Esophagus muscularis mucosa (tissue), 4 donors: ENCODE measurements around the gene ADCY1. TPM values are rescaled to one million over a fixed set of nuclear protein-coding genes. Genes with fewer than 3 reads are reported as not detected.
A peak's percentile ranks its signal among the peaks of the same experiment; 100 is the strongest.

Experiments used
- DNase-seq: peaks from one replicate; pipeline ENCODE4 v3.0.0-alpha.2; 2017; ENCODE audit errors: extremely low spot score
- H3K27ac ChIP-seq, 4 donors: fragments of 200-600 bp; sonication (generic); replicated peaks in 1 of 4; 1 replicate in 3 of 4; 2 replicates in 1 of 4; pipeline ENCODE4 v1.5.1; 2016 to 2019; ENCODE audit warnings: mild to moderate bottlenecking in 1 of 4
- H3K27me3 ChIP-seq, 4 donors: fragments of 200-600 bp; sonication (generic); one replicate each; pipeline versions ENCODE4 v1.5.1 to v1.6.0; 2016 to 2019
- H3K36me3 ChIP-seq, 4 donors: fragments of 200-600 bp; sonication (generic); one replicate each; pipeline ENCODE4 v1.5.1; 2016 to 2019
- H3K4me1 ChIP-seq, 4 donors: fragments of 200-600 bp; sonication (generic); one replicate each; pipeline ENCODE4 v1.5.1; 2016 to 2019
- H3K4me3 ChIP-seq, 4 donors: fragments of 200-600 bp; sonication (generic); 1 replicate in 2 of 4; 2 replicates in 2 of 4; pipeline ENCODE4 v1.5.1; 2016 to 2019; ENCODE audit warnings: mild to moderate bottlenecking in 4 of 4, moderate library complexity in 1 of 4
- H3K9me3 ChIP-seq, 4 donors: fragments of 200-600 bp; sonication (generic); 1 replicate in 3 of 4; 2 replicates in 1 of 4; pipeline ENCODE4 v1.5.1; 2016 to 2019
- CTCF ChIP-seq, 3 experiments: fragments of 200-600 bp in 2 of 3; fragments of 450-650 bp in 1 of 3; sonication (generic) in 2 of 3; IDR thresholded peaks; one replicate each; pipeline ENCODE4 v1.5.1; 2017 to 2019; ENCODE audit warnings: antibody characterized with exemption in 3 of 3, mild to moderate bottlenecking in 2 of 3, moderate library complexity in 1 of 3
- EP300 ChIP-seq: sonication (generic); formaldehyde crosslinking; IDR thresholded peaks from one replicate; pipeline ENCODE4 v1.6.1; 2017; ENCODE audit warnings: antibody characterized with exemption
- POLR2A ChIP-seq: fragments of 450-650 bp; IDR thresholded peaks from one replicate; pipeline ENCODE4 v1.6.1; 2017; ENCODE audit warnings: antibody characterized with exemption, moderate library complexity, mild to moderate bottlenecking, low read depth
- POLR2AphosphoS5 ChIP-seq, 2 donors: sonication (generic); formaldehyde crosslinking; IDR thresholded peaks; one replicate each; pipeline ENCODE4 v1.6.1; 2017; ENCODE audit warnings: antibody characterized with exemption in 2 of 2
- WGBS: methylation state at CpG from one replicate; pipeline ENCODE4 v1.1.5; 2018; 5-methylcytosine and 5-hydroxymethylcytosine counted together
- intact Hi-C: fragments of 100-400 bp; cut with DNase I; formaldehyde crosslinking; loops from one replicate; pipeline ENCODE4 v1.15.1; 2023
- total RNA-seq, 4 donors: library from RNA; depleted of rRNA; stranded (reverse); fragments of >200 nt; gene quantifications; one replicate each; pipeline versions ENCODE4 v1.1.0 to v1.2.1, GENCODE V29; 2016

ADCY1 gene
- total RNA-seq, 4 donors from 2014 or later: 0.42 to 2.1 (median 1.2) TPM

DNA sequence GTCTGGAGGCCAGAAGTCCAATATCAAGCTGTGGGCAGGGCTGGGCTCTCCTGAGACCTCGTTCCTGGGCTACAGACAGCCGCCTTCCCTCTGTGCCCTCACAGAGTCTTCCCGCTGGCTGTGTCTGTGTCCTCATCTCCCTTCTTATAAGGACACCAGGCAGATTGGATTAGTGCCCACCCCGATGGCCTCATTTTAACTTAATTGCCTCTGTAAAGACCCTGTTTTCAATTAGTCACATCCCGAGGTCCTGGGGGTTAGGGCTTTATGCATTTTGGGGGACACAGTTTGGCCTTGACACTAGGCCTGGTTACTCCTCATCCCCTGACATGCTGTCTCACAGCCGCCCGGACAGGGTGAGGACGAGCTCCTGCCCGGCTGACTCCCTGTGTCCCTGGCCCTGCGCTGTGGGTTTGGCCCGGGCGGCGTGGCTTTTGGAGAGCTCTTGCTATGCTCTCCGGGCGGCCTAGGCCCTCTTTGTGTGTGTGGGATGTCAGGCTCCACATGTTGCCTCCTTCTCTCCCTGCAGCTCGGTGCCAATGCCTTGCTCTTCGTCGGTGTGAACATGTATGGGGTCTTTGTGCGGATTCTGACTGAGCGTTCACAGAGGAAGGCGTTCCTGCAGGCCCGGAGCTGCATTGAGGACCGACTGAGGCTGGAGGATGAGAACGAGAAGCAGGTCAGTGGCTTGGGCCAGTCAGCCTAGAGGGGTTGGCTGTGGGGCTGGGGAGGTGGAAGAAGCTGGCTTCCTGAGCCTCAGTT lies 18.2 kb downstream of the ADCY1 start:
- Histone ChIP-seq H3K4me1 (no peaks in the 10 kb centered on the region), H3K36me3 (no peaks in the 10 kb centered on the region), H3K27me3 (no peaks in the 10 kb centered on the region), H3K4me3 (no peak overlapping the region), H3K27ac (no peak overlapping the region), H3K9me3 (no peaks in the 10 kb centered on the region)
- intact Hi-C loops: no loop called here
- DNase-seq: no peak
- TF ChIP-seq EP300: no peak
- TF ChIP-seq POLR2A: no peak
- no peak for TF ChIP-seq CTCF (IDR thresholded peaks at IDR 0.05)
- no peak for TF ChIP-seq POLR2AphosphoS5 (IDR thresholded peaks at IDR 0.05)
- 90% methylated on average over 24 of the region's 24 CpGs for WGBS

GRCh38 chr7:45593121-45593541 lies 19.0 kb downstream of the ADCY1 start:
- DNase-seq: peak; percentile 90
- Histone ChIP-seq H3K27ac (no peak overlapping the region), H3K9me3 (no peaks in the 10 kb centered on the region), H3K4me3 (no peak overlapping the region), H3K27me3 (no peaks in the 10 kb centered on the region), H3K36me3 (no peaks in the 10 kb centered on the region), H3K4me1 (no peaks in the 10 kb centered on the region)
- 90% methylated on average over 10 of the region's 12 CpGs for whole genome bisulfite sequencing
- TF ChIP-seq EP300 (no peak), POLR2AphosphoS5 (IDR thresholded peaks at IDR 0.05) (no peak), CTCF (IDR thresholded peaks at IDR 0.05) (no peak), POLR2A (no peak)
- intact Hi-C loops: no loop called here

DNA sequence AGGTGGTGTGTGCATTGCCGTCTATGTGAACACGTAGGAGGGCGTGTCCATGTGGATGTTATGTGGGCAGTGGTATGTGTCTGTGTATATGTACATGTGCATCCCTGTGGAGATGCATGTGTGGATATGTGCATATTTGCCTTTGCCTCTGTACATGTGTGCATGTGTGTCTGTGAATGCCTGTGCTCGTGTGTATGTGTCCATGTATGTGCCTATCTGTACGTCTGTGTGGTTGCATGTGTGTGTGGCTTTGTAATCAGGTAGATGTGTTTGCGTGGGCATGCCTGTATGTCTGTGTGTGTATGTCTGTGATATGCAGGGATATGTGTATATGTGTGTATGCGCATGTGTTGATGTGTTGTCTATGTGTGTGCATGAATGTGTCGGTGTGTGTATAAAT lies 19.7 kb downstream of the ADCY1 start:
- TF ChIP-seq POLR2AphosphoS5 (IDR thresholded peaks at IDR 0.05) (no peak), POLR2A (no peak), EP300 (no peak), CTCF (IDR thresholded peaks at IDR 0.05) (no peak)
- intact Hi-C loops: no loop called here

DNA sequence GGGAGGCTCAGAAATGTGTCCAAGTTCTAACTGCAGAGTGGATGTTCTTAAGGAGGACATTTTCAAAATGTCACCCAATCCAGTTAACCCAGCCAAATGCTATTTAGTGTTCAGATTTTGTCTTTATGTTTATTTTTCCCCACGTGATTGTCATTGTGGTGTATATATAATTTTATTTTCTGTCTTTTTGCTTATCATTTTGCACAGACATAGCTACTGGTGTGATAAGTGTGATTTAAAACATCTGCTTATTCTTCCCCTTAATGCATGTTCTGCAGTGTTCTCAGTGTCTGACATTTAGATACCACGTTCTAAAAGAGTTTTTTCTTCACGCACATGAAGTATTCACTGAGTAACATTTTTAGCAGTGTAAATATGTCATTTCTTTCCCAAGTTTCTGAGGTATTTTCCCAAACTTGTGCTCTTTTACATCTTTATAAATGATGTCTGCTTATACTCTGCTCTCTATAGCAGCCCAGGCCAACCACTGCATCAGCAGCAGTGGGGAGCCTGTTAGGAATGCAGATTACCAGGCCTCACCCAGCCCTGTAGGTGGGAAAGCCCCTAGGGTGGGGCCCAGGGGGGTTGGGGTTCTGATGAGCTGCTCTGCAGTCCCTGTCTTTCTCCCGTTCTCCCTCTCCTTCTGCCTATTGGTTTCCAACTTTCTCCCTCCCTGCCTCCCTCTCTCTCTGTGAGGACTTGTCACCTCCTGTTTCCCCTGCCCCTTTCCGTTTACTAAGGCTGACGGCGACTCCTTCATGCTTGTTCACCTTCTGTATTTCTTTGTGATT lies 20.8 kb downstream of the ADCY1 start:
- Histone ChIP-seq H3K27ac (no peak overlapping the region), H3K9me3 (no peaks in the 10 kb centered on the region), H3K4me3 (no peak overlapping the region), H3K4me1 (no peaks in the 10 kb centered on the region), H3K27me3 (no peaks in the 10 kb centered on the region), H3K36me3 (no peaks in the 10 kb centered on the region)
- no peak for TF ChIP-seq EP300
- TF ChIP-seq POLR2A: no peak
- no peak for TF ChIP-seq CTCF (IDR thresholded peaks at IDR 0.05)
- TF ChIP-seq POLR2AphosphoS5 (IDR thresholded peaks at IDR 0.05): no peak
- 77% methylated on average over 7 of the region's 7 CpGs for WGBS
- intact Hi-C loops: no loop called here
- no peak for DNase-seq

More for the DNA sequence above, 19.7 kb downstream of the ADCY1 start:
- WGBS: 96% methylated on average over 8 of the region's 8 CpGs
- Histone ChIP-seq H3K27me3 (no peaks in the 10 kb centered on the region), H3K4me1 (no peaks in the 10 kb centered on the region), H3K4me3 (no peak overlapping the region), H3K27ac (no peak overlapping the region), H3K9me3 (no peaks in the 10 kb centered on the region), H3K36me3 (no peaks in the 10 kb centered on the region)
- DNase-seq: peak; percentile 80
